H1 (cell line): ENCODE measurements around the gene ASIP. TPM values are rescaled to one million over a fixed set of nuclear protein-coding genes. Genes with fewer than 3 reads are reported as not detected.

ENCODE experiments used
- CHD7 ChIP-seq: fragments of 300-600 bp; sonication (generic); IDR thresholded peaks from 2 replicates; pipeline ENCODE4 v1.7.1; 2012; ENCODE audit warnings: low read length, moderate library complexity, mild to moderate bottlenecking, inconsistent platforms; ENCODE audit not compliant: insufficient replicate concordance
- E2F6 ChIP-seq: IDR thresholded peaks from 2 replicates; pipeline ENCODE4 v1.6.1; 2012; ENCODE audit warnings: inconsistent platforms
- EZH2 ChIP-seq: fragments of 200-600 bp; sonication (generic); IDR thresholded peaks from 2 replicates; pipeline ENCODE4 v1.7.1; 2012; ENCODE audit warnings: low read depth, mild to moderate bottlenecking, moderate library complexity, low read length, inconsistent platforms; ENCODE audit not compliant: severe bottlenecking
- JUN ChIP-seq: IDR thresholded peaks from 2 replicates; pipeline ENCODE4 v1.6.1; 2011; ENCODE audit warnings: low read depth, mild to moderate bottlenecking, improper control_type of control experiment, low read length
- polyA plus RNA-seq, 7 experiments: library from polyadenylated mRNA; depleted of rRNA in 3 of 7; stranded (reverse) in 5 of 7; unstranded in 2 of 7; fragments of >200 nt in 5 of 7; fragments of 200-250 nt in 2 of 7; gene quantifications; 1 replicate in 5 of 7; 2 replicates in 1 of 7; 4 replicates in 1 of 7; pipeline versions ENCODE4 v1.2.1 to v1.2.3, GENCODE V29; 2011 to 2013; ENCODE audit warnings: missing spikeins in 2 of 7, mixed read lengths in 2 of 7
- total RNA-seq: library from RNA; stranded (reverse); fragmentation: NEBNext Ultra II Directional; extraction: Animal tissue kit (Norgen Biotek cat#: 25700); gene quantifications from 2 replicates; pipeline ENCODE4 v1.2.1, GENCODE V29; 2021

ASIP gene
- total and polyA plus RNA-seq, 2 of the 8 experiments (the other 6 are each of a cell fraction or from before 2014, with no cell fraction given), result not detected

GRCh38 chr20:34292496-34292895, 51.3 kb downstream of the ASIP start (continued):
- TF ChIP-seq CHD7 (no peak), EZH2 (no peak), JUN (no peak), E2F6 (no peak)
- TF ChIP-seq, all 59 proteins: peak for 0
